Omental fat pad (tissue), 4 donors: ENCODE data around the gene NFIX. TPM values are rescaled to one million over a fixed set of nuclear protein-coding genes. Genes with fewer than 3 reads are reported as not detected.

Experiments
- ATAC-seq: fragments of 150-250 bp; one replicate; pipeline ENCODE4 v1.9.1; 2016; ENCODE audit warnings: mild to moderate bottlenecking, moderate library complexity; ENCODE audit not compliant: low FRiP score
- DNase-seq: peaks from one replicate; pipeline ENCODE4 v3.0.0-alpha.2; 2019; ENCODE audit warnings: low spot score
- CTCF ChIP-seq, 3 donors: fragments of 450-650 bp; IDR thresholded peaks; one replicate each; pipeline ENCODE4 v1.5.1; 2016 to 2017; ENCODE audit warnings: antibody characterized with exemption in 3 of 3, mild to moderate bottlenecking in 3 of 3, moderate library complexity in 2 of 3
- total RNA-seq, 4 donors: library from RNA; depleted of rRNA; stranded (reverse); fragments of >200 nt; gene quantifications; one replicate each; pipeline ENCODE4 v1.1.0, GENCODE V29; 2016

The NFIX gene
- total RNA-seq, 4 donors from 2014 or later: 39.5 to 53.1 (median 43.0) TPM

DNA sequence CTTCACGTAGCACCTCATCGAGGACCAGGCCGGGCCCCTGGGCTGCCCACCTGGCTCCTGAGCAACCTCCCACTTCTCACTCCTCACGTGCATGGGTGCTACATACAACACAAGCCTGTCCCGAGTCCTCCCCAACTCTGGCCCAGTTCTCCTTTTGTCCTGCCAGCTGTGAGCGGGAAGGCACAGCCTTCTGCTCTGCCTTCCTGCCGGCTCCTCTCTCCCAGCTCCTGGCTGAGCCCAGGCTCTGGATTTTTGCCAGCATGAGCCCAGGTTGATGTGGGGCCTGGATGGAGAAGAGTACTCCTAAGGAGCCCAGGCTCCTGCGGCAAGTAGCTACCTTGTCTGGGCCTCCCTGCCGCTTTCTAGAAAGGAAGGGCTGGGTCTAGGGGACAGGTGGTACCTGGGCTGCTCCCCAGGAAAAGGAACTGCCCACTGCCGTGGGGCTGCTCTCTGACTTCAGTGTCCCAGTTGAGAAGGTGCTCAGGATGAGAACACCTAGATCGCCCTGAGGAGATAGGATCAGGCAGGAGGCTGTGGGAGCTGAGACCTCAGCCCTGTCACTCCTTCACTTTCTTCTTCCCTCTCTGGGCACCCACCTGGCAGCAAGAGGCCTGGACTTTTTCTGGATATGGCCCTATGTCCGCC, 83.7 kb downstream of the NFIX start:
- no peak for TF ChIP-seq CTCF (IDR thresholded peaks at IDR 0.05)
- peak; percentile 15 for ATAC-seq
- no peak for DNase-seq

- ATAC-seq (peak; percentile 26), DNase-seq (no peak)
- TF ChIP-seq CTCF (IDR thresholded peaks at IDR 0.05): no peak
These were observed 84.3 kb downstream of the NFIX start for GRCh38 chr19:13079542-13079986.

DNA sequence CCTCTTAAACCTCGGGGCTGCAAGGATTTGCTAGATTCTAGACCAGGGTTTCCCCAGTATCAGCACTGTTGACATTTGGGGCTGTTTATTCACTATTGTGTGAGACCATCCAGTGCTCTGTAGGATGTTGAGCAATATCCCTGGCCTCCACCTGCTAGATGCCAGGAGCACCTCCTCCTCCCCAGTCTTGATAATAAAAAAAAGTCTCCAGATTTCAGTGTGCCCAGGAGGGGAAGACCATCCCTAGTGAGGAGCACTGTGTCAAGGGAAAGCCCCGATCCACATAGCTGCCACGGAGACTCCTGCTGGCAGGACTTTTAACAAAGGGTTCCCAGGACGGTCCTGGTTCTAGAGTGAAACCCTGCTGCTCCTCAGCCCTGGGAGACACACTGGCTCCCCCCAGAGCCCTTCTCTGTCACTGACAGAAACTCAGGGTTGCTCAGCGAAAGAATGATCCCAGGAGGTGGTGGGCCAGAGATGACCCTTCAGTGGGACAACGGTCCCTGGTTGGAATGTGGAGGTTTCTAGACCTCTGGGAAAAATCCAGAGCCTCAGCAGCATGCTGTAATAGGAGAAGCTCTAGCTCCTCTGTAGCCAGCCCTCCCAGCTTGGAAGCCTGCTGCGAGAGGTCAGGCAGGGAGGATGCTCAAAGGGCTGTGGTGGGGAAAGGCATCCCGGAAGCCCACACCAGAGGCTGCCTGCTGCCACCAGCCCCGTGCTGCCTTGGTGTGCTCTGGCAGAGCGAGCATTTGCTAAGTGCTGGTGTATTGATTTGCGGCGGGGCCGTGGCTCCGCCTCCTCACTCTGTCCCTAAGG, 87.1 kb downstream of the NFIX start:
- no peak for TF ChIP-seq CTCF (IDR thresholded peaks at IDR 0.05)
- ATAC-seq (peak; percentile 30), DNase-seq (no peak)

- ATAC-seq: no peak
- TF ChIP-seq CTCF (IDR thresholded peaks at IDR 0.05): no peak
- no peak for DNase-seq
These were observed 87.7 kb downstream of the NFIX start for GRCh38 chr19:13083008-13083404.

DNA sequence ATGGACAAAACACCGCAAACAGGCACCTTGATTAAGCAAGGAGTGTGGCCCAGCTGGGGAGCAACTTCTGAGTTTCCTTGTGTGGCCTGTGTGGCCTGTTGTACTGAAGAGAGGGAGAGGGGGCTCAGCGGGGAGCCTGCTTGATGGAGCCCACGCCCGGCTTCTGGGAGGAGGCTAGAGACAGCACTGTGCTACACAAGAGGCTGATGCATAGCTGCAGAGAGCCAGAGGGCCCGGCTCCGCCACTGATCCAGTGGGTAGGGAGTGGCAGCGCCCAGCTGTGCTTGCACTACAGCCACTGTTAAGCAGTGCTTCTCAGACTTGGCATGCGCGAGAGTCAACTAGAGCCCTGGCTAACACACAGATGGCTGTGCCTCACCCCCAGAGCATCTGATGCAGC, 88.4 kb downstream of the NFIX start:
- TF ChIP-seq CTCF (IDR thresholded peaks at IDR 0.05): no peak
- ATAC-seq (no peak), DNase-seq (no peak)

DNA sequence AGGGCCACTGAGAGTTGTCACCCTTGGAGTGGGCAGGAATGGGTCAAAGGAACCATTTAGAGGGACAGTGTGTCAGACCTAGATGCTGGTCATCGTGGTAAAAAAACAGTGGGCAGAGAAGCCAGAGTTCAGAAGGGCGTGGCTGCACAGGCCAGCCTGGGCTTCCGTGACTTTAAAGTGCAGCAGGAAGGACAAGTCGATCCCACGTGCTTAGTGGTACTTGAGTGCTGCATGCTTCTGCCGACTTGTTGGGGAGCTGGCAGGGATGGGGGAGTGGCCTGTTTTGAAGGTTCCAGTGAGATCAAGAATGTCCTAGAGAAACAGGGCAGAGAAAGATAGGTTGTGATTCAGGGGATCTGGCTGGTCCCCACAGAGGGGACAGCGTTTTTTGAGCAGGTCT, 90.4 kb downstream of the NFIX start:
- ATAC-seq (no peak), DNase-seq (no peak)
- no peak for TF ChIP-seq CTCF (IDR thresholded peaks at IDR 0.05)

DNA sequence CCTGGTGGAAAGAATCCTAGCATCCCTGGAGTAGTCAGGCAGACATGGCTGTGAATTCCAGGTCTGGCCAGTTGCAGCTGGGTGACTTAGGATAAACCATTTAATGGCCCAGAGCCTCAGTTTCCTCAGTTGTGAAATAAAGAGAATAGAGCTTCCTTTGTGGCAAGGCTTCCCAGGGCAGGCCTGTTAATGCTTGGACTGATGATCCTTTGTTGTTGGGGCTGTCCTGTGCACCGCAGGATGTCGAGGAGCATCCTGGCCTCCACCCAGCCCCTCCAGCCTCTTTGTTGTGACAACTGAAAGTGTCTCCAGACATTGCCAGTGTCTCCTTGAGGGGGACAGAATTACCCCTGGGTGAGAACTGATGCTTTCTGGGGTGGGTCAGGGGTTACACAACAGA, 91.1 kb downstream of the NFIX start:
- ATAC-seq (no peak), DNase-seq (no peak)
- no peak for TF ChIP-seq CTCF (IDR thresholded peaks at IDR 0.05)
